ENCODE results near the gene KCND2.

DNA sequence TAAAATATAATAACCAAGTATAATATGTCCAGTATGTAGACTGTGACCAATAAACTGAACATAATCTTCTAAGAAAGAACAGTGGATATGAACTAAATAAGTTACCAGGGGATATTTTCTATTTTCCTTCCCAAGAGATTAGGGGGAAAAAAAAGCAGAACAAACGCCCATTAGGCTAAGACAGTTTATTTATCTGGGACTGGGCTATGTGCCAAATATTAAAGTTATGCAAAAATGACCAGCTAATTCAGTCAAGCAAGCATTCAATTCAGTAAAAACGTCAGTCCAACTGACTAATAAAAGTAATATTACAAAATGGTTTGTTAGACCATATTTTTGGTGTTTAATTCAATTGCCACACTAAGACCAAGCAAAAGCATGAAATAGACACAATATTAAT lies 462.8 kb downstream of the KCND2 start:
- TF ChIP-seq, protein P1, sequence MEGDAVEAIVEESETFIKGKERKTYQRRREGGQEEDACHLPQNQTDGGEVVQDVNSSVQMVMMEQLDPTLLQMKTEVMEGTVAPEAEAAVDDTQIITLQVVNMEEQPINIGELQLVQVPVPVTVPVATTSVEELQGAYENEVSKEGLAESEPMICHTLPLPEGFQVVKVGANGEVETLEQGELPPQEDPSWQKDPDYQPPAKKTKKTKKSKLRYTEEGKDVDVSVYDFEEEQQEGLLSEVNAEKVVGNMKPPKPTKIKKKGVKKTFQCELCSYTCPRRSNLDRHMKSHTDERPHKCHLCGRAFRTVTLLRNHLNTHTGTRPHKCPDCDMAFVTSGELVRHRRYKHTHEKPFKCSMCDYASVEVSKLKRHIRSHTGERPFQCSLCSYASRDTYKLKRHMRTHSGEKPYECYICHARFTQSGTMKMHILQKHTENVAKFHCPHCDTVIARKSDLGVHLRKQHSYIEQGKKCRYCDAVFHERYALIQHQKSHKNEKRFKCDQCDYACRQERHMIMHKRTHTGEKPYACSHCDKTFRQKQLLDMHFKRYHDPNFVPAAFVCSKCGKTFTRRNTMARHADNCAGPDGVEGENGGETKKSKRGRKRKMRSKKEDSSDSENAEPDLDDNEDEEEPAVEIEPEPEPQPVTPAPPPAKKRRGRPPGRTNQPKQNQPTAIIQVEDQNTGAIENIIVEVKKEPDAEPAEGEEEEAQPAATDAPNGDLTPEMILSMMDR (conservative IDR thresholded peaks at IDR 0.05) = no peak
- no peak for TF ChIP-seq ZFX (IDR thresholded peaks at IDR 0.05)

Measured in C4-2B (cell line).